Stimulated activated naive CD8-positive, alpha-beta T cell treated with anti-CD3 and anti-CD28 coated beads, Interleukin-15, amount 100 ng/mL, for 72 hours (primary cell): ENCODE data around the gene TDRD5.
A peak's percentile ranks its signal among the peaks of the same experiment; 100 is the strongest.

Source experiments
- ATAC-seq: fragments of 150-1000 bp; cut with Tn5 transposase; 2 replicates; pipeline ENCODE4 v1.10.0; 2021; ENCODE audit warnings: mild to moderate bottlenecking, moderate library complexity
- DNase-seq, 2 donors: peaks; one replicate each; pipeline ENCODE4 v3.0.0; 2021 to 2022
- H3K27ac Mint-ChIP-seq, 2 donors: one replicate each; pipeline ENCODE4 v1.8.0; 2022; ENCODE audit warnings: mild to moderate bottlenecking in 2 of 2, mixed read lengths in 2 of 2, moderate library complexity in 2 of 2
- H3K27me3 Mint-ChIP-seq: one replicate; pipeline ENCODE4 v1.8.0; 2022; ENCODE audit warnings: mixed read lengths
- H3K4me1 Mint-ChIP-seq: one replicate; pipeline ENCODE4 v1.8.0; 2022; ENCODE audit warnings: mild to moderate bottlenecking, mixed read lengths
- H3K4me3 Mint-ChIP-seq, 2 donors: one replicate each; pipeline ENCODE4 v1.8.0; 2022; ENCODE audit warnings: mild to moderate bottlenecking in 2 of 2, mixed read lengths in 2 of 2, moderate library complexity in 1 of 2
- H3K9me3 Mint-ChIP-seq, 2 donors: one replicate each; pipeline ENCODE4 v1.8.0; 2022; ENCODE audit warnings: mixed read lengths in 2 of 2

Gene TDRD5

GRCh38 chr1:179702946-179703539, 111.4 kb downstream of the TDRD5 start:
- ATAC-seq (no peak), DNase-seq (no peak)
- H3K9me3 Mint-ChIP-seq, result no peaks in the 10 kb centered on the region
- no peaks in the 10 kb centered on the region for H3K4me1 Mint-ChIP-seq
- no peak overlapping the region for H3K4me3 Mint-ChIP-seq
- no peak overlapping the region for H3K27ac Mint-ChIP-seq
- peaks cover 3% of the 10 kb centered on the region for H3K27me3 Mint-ChIP-seq

- Mint-ChIP-seq H3K27me3 (no peaks in the 10 kb centered on the region), H3K9me3 (no peaks in the 10 kb centered on the region), H3K27ac (no peak overlapping the region), H3K4me3 (no peak overlapping the region), H3K4me1 (peaks cover 9% of the 10 kb centered on the region)
- ATAC-seq (no peak), DNase-seq (peak; percentile 49 to 55)
Measured at GRCh38 chr1:179706339-179706941, 114.8 kb downstream of the TDRD5 start.

GRCh38 chr1:179707406-179707805, 115.8 kb downstream of the TDRD5 start:
- H3K27me3 Mint-ChIP-seq, result peaks cover 6% of the 10 kb centered on the region
- H3K9me3 Mint-ChIP-seq, result peaks cover 0 to 6% of the 10 kb centered on the region in 2 donors
- H3K4me1 Mint-ChIP-seq, result peaks cover 9% of the 10 kb centered on the region
- no peak for DNase-seq
- H3K4me3 Mint-ChIP-seq, result no peak overlapping the region
- no peak for ATAC-seq
- H3K27ac Mint-ChIP-seq, result no peak overlapping the region

DNA sequence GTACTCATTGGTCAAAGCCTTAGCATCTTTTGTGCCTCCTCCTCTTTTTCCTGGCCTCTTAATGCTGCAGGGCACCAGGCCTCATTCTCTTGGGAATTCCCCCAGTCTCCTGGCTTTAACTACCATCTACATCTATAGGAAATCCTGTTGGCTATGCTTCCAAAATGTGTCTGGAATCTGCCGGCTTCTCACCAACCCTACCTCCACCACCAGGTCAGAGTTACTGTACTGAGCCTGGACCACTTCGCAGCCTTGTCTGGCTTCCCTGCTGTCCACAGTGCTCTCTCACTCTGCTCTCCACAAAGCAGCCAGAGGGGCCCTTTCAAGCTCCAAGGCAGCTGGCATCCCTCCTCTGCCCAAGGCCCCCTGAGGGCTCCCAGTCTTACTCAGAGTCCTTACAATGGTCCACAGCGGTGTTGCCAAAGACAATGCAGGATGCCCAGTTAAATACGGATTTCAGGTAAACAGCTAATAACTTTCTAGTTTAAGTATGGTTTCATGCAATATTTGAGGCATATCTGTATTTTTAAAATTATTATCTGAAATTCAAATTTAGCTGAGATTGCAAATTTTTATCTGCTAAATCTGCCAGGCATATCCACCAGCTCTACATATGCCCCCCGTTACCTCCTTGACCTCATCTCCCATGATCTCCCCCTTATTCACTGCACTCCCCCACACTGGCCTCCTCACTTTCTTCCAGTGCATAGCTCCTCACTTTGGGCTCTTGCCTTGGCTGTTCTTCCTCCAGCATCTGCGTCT, 117.0 kb downstream of the TDRD5 start:
- DNase-seq (no peak), ATAC-seq (no peak)
- Mint-ChIP-seq H3K4me1 (peaks cover 9% of the 10 kb centered on the region), H3K27me3 (peaks cover 6% of the 10 kb centered on the region), H3K4me3 (no peak overlapping the region), H3K9me3 (peaks cover 8 to 12% of the 10 kb centered on the region in 2 donors), H3K27ac (no peak overlapping the region)

GRCh38 chr1:179709841-179710329, 118.3 kb downstream of the TDRD5 start:
- peak; percentile 80 for ATAC-seq
- H3K27me3 Mint-ChIP-seq, result peaks cover 6% of the 10 kb centered on the region
- H3K27ac Mint-ChIP-seq, result no peak overlapping the region
- peaks cover 18 to 23% of the 10 kb centered on the region in 2 donors for H3K9me3 Mint-ChIP-seq
- H3K4me3 Mint-ChIP-seq, result no peak overlapping the region
- peak in 1 of 2 donors; percentile 10 for DNase-seq
- peaks cover 9% of the 10 kb centered on the region for H3K4me1 Mint-ChIP-seq

- H3K4me3 Mint-ChIP-seq, result no peak overlapping the region
- ATAC-seq (no peak), DNase-seq (no peak)
- H3K27me3 Mint-ChIP-seq, result peaks cover 6% of the 10 kb centered on the region
- H3K9me3 Mint-ChIP-seq, result peaks cover 56 to 66% of the 10 kb centered on the region in 2 donors
- H3K4me1 Mint-ChIP-seq, result peaks cover 9% of the 10 kb centered on the region
- H3K27ac Mint-ChIP-seq, result no peak overlapping the region
Measured at GRCh38 chr1:179714159-179714558, 122.5 kb downstream of the TDRD5 start.

DNA sequence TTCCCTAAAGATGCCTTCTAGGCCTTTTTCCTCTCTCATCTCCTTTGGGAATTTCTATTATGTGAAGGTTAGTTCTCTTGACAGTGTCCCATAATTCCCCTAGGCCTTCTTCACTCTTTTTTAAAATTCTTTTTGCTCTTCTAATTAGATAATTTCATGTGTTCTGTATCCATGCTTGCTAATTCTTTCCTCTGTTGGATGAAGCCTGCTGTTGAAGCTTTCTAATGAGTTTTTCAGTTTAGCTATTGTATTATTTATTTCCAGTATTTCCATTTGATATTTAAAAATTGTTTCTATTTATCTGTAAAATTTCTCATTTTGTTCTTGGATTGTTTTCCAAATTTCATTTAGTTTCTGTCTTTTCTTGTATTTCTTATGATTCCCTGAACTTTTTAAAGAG, 123.0 kb downstream of the TDRD5 start:
- DNase-seq, result no peak
- Mint-ChIP-seq H3K4me1 (peaks cover 6% of the 10 kb centered on the region), H3K9me3 (peaks cover 56 to 66% of the 10 kb centered on the region in 2 donors), H3K27ac (no peak overlapping the region), H3K4me3 (no peak overlapping the region), H3K27me3 (peaks cover 6% of the 10 kb centered on the region)
- ATAC-seq, result no peak

GRCh38 chr1:179719272-179719671, 127.6 kb downstream of the TDRD5 start:
- H3K4me1 Mint-ChIP-seq, result no peaks in the 10 kb centered on the region
- no peak for DNase-seq
- H3K4me3 Mint-ChIP-seq, result no peak overlapping the region
- H3K9me3 Mint-ChIP-seq, result peaks cover 50 to 55% of the 10 kb centered on the region in 2 donors
- H3K27ac Mint-ChIP-seq, result no peak overlapping the region
- H3K27me3 Mint-ChIP-seq, result no peaks in the 10 kb centered on the region
- ATAC-seq, result no peak

- peaks cover 7% of the 10 kb centered on the region for H3K27me3 Mint-ChIP-seq
- no peaks in the 10 kb centered on the region for H3K4me1 Mint-ChIP-seq
- no peaks in the 10 kb centered on the region for H3K9me3 Mint-ChIP-seq
- ATAC-seq, result no peak
- DNase-seq, result no peak
- H3K27ac Mint-ChIP-seq, result no peak overlapping the region
- no peak overlapping the region for H3K4me3 Mint-ChIP-seq
Measured at GRCh38 chr1:179728271-179728670, 136.6 kb downstream of the TDRD5 start.

DNA sequence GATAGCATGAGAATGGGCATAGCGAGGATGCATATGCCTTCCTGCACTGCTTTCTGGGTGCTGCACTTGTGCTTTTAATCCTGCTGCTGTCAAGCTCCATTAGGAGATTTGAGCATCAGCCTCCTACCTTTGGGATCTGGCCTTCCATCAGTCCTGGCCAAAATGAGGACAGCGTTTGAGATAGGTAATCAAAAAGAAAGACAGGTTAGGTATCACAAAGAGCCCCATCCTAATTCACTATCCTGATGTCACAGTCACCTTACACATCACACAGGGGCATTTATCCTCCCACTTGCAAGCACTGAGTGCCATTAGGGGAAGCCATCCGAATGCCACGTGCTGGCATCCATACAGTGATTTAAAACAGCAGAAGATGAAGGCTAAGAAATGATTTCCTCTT, 138.2 kb downstream of the TDRD5 start:
- Mint-ChIP-seq H3K4me1 (no peaks in the 10 kb centered on the region), H3K27me3 (peaks cover 14% of the 10 kb centered on the region), H3K4me3 (no peak overlapping the region), H3K9me3 (no peaks in the 10 kb centered on the region), H3K27ac (no peak overlapping the region)
- DNase-seq (no peak), ATAC-seq (no peak)

- Mint-ChIP-seq H3K27ac (no peak overlapping the region), H3K9me3 (no peaks in the 10 kb centered on the region), H3K27me3 (peaks cover 14% of the 10 kb centered on the region), H3K4me3 (no peak overlapping the region), H3K4me1 (no peaks in the 10 kb centered on the region)
- DNase-seq (no peak), ATAC-seq (no peak)
Measured at GRCh38 chr1:179731643-179732042, 140.0 kb downstream of the TDRD5 start.
